Brain pericyte (primary cell): ENCODE results near the gene NUP188.

Experiments
- DNase-seq: peaks from one replicate; pipeline ENCODE4 v3.0.0-alpha.2; 2012; ENCODE audit warnings: low read depth, low spot score

NUP188 gene

DNA sequence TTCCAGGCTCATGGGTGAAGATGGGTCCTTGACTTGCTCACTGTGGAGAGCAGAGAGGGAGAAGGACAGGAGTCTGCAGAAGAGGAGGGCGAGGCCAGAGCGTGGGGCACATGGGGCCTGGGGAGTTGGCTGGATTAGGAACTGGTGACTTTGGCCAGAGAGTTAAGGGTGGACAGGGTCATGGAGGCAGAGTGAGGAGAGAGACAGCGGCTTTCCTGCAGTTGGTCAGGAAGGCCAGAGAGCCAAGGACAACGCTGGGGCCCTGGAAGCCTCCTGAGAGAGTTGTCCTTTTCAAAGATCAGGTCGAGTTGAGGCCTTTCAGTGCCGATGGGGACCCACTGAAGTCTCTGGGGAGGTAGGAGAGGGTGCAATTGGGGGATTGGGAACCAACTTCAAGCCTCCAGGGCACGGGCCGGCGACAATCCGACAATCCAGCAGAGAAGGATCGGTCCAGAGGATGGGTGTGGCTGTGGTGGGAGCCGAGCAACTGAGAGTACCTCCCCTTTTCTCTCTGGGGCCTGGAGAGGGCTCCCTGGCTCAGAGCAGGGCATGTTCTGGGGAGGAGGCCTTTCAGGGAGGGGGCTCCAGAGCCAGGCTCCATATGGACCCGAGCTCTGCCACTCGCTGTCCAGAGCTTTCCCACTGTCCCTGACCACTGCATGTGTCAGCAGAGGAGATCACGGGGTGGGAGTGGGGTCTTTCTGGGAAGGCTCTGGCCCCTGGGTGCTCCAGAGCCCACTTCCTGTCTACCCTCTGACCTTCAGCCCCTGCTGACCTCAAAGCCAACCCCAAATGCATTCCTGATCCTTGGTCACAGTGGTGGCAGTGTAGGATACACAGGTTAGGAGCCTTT lies 34.2 kb upstream of the NUP188 start:
- no peak for DNase-seq

DNA sequence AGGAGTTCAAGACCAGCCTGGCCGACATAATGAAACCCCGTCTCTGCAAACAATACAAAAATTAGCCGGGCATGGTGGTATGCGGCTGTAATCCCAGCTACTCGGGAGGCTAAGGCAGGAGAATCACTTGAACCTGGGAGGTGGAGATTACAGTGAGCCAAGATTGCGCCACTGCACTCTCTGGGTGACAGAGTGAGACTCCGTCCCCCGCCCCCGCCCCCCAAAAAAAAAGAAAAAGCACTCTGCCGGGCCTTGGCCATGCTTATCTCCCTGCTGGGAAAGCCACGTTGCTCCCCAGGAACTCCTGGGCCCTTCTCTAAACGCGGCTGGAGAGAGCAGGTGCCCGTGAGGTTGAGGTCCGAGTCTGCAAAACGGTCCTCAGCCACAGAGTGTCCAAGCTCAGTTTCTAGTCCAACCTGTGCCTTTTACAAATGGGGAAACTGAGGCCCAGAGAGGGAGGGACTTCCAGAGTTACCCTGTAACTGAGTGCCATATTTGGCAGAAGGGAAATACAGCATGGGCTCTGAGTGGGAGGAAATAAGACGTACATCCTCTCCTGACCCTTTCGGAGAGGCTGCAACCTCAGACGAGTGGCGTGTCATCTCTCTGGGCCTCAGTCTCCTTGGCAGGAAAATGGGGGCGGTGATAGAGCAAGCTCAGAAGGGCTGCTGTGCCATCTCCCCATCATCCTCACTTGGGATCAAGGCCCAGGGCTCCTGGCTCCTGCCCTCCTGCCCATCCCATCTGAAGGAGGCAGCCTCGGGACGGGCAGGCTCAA lies 33.3 kb upstream of the NUP188 start:
- DNase-seq: no peak

DNA sequence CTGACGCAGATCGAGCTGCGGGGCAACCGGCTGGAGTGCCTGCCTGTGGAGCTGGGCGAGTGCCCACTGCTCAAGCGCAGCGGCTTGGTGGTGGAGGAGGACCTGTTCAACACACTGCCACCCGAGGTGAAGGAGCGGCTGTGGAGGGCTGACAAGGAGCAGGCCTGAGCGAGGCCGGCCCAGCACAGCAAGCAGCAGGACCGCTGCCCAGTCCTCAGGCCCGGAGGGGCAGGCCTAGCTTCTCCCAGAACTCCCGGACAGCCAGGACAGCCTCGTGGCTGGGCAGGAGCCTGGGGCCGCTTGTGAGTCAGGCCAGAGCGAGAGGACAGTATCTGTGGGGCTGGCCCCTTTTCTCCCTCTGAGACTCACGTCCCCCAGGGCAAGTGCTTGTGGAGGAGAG lies 31.3 kb upstream of the NUP188 start:
- DNase-seq: no peak

DNA sequence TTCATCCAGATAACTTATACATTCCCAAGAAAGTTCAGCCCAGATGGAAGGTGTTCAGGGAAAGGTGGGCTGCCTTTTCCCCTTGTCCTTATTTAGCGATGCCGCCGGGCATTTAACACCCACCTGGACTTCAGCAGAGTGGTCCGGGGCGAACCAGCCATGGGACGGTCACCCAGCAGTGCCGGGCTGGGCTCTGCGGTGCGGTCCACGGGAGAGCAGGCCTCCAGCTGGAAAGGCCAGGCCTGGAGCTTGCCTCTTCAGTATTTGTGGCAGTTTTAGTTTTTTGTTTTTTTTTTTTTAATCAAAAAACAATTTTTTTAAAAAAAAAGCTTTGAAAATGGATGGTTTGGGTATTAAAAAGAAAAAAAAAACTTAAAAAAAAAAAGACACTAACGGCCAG lies 30.8 kb upstream of the NUP188 start:
- DNase-seq: no peak

DNA sequence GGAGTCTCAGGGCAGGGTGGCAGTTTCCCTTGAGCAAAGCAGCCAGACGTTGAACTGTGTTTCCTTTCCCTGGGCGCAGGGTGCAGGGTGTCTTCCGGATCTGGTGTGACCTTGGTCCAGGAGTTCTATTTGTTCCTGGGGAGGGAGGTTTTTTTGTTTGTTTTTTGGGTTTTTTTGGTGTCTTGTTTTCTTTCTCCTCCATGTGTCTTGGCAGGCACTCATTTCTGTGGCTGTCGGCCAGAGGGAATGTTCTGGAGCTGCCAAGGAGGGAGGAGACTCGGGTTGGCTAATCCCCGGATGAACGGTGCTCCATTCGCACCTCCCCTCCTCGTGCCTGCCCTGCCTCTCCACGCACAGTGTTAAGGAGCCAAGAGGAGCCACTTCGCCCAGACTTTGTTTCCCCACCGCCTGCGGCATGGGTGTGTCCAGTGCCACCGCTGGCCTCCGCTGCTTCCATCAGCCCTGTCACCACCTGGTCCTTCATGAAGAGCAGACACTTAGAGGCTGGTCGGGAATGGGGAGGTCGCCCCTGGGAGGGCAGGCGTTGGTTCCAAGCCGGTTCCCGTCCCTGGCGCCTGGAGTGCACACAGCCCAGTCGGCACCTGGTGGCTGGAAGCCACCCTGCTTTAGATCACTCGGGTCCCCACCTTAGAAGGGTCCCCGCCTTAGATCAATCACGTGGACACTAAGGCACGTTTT lies 30.2 kb upstream of the NUP188 start:
- DNase-seq: no peak

DNA sequence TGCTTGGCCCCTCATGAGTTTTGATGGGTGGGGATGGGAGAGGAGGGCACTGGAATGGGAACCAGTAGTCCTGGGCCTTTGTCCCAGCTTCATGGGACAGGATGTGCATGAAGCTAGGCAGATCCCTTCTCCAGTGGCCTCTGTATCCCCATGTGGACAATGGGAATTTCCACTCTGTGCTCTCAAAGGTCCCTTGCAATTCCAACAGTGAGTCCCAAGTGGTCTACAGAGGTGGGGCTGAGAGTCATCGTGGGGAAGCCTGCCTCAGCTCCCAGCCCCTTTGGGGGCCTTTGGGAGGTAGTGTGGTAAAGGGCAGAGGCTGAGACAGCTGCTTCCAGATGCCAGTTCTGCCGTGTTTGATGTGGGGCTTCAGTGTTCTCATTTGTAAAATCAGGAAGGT lies 28.6 kb upstream of the NUP188 start:
- no peak for DNase-seq

DNA sequence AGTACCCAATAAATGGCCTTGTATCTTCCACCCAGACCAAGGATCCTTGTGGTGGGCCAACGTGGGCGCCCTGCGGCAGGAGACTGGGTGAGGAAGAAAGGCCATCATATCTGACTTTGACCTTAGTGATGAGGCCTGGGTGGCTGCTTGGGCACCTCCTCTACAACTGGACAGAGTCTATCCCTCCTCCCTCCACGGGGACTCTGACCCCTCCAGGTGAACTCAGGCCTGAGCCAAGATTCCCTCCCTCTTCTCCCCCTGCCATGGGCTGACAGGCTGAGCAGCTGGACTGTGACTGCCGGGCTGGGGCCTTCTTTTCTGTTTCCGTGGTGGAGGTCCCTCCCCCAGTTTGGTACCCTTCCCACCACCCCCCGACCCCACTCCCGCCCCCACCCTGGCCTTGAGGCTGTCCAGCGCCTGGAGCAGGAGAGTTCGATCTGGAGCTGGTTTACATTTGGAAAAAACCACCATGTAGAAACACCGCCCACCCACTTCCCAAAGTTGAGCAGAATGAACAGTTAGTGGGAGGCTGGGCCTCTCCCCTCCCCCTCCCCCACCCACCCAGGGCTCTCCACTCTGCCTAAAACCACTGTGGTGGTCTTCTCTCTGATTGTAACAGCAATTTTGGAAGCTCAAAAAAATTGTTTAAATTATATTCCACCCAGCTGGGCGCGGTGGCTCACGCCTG lies 28.0 kb upstream of the NUP188 start:
- no peak for DNase-seq

DNA sequence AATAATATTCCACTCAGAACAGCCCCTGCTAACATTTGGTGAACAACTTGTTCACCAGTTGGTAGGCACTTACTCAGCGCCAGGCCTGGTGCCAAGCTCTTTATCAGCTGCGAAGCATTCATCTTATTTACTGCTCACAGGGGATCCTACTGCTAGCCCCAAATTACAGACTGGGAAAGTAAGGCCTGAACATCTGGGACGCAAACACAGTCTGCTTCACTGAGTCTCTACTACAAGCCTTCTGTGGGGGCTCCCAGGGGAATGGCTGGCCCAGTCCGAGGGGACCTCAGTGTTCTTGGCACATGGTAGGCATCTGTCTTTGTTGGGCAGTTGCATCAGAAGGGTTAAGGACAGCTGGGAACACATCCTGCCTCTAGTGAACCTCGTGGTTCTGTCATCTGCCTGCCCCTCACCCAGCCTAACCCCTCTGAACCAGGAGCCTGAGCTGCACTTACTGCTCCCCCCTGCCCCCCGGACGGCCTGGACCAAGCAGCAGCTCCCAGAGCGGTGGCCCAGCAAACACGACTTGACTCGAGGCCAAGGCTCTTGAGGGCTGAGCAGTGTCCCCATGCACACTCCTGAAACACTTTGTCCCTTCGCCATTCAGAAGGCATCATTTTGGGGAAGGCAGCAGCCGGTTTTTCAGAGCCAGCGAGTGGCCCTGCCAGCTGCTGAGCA lies 27.0 kb upstream of the NUP188 start, which contains the start of gene PHYHD1:
Gene PHYHD1, plus strand, starts transcription at position 602 of the 678 bp plus-strand sequence. CDS start 1,342 bp downstream, outside the sequence.
- no peak for DNase-seq

DNA sequence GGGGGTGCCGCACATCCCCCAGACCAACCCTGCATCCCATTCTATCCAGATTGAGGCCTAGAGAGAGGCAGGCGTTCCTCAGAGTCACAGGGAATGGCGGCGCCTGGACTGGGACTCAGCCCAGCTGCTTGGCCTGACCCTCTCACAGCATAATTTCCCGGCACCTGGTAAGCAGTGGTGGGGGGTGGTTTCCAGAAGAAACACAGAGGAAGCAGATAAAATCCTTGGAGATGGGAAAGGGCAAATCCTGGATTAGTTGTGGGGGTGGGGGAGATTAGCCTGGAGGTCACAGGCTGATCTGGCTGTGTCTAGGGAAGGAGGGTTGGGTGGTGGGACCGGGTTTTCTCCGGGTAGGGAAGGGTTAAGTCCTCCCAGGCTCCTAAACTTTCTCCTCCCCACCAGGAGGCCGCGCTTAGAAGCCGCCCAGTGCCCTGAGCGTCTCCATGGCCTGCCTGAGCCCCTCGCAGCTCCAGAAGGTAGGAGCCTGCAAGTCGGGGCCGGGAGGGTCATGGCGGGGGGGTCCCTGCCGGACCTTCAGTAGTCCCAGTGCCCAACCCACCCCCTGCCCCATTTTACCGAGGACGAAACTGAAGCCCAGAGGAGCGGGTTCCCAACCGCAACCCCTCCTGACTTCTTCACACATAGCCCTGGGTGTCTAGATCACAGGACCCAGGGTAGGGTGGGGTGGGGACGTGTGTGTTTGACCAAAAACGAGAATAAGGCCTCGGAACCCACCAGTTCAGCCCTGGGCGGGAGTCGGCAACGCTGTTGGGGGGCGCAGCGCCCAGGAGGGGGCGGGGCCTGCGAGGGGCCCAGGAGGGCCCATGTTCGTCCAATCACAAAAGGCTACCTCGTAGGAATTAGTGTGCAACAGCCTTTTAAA lies 25.4 kb upstream of the NUP188 start:
- DNase-seq: no peak

DNA sequence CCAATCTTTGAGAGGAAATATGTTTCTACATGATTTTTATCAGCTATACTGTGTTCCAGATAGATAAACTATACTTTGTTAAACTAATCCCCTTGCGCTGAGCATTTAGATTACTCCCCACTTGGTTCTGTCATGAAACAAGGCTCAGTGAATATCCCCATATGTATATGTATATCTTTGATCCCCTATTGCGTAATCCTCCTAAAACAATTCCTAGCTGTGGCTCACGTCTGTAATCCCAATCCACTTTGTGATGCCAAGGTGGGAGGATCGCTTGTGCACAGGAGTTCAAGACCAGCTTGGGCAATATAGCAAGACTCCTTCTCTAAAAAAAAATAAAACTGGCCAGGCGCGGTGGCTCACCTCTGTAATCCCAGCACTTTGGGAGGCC lies 24.0 kb upstream of the NUP188 start:
- DNase-seq: no peak

DNA sequence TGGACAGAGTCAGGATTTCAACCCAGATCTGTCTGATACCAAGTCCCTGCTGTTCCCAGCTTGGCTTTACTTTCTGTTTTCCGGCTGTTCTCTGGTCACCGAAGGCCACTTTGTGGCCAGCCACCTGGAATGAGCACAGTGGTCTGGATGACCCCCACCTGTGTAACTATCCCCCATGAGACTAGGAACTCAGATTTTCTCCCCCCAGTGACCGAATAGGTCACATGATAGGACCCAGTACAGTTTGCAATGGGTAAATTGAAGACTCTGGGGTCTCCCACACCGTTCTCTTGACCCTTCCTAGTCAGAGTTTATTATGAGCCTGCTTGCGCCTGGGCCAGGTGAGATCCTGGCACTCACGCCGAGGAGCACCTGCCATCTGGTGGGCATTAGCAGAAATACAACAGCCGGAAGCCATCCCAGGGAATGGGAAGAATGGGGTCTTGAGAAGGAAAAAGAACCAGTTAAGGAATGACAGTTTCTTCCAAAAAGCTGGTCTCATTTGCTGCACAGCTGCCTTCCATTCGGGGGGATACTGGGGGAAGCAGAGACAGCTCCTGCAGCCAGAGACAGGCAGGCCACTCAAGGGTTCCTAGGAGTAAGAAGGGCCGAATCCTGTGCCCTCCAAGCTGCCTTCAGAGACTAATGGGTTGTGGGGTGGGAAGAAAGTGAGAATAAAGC lies 19.6 kb upstream of the NUP188 start:
- no peak for DNase-seq

DNA sequence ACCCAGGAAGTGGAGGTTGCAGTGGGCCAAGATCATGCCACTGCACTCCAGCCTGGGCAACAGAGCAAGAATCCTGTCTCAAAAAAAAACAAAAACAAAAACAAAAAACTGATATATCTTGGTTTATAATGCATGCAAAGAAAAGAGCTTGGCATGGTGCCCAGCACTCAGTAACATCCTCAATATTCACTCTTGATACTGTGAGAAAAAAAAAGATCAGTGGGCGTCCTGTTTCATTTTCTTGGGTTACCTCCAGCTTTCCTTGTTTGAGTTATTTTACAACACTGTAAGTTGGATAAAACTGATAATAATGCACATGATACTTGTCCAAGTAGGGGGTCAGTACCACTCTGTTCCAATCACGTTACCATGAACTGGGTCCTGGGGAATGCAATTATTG lies 18.9 kb upstream of the NUP188 start:
- DNase-seq: no peak

DNA sequence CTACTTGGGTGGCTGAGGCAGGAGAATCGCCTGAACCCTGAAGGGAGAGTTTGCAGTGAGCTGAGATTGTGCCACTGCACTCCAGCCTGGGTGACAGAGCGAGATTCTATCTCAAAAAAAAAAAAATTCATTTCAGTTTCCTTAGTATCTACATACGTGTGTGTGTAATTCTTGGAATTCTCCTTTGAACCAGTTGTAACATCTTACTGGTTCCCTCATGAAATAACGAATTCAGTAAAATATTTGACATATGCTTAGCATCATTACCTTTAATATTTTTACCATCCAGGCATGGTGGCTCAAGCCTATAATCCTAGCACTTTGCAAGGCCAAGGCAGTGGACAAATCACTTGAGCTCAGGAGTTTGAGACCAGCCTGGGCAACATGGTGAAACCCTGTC lies 17.9 kb upstream of the NUP188 start:
- no peak for DNase-seq

DNA sequence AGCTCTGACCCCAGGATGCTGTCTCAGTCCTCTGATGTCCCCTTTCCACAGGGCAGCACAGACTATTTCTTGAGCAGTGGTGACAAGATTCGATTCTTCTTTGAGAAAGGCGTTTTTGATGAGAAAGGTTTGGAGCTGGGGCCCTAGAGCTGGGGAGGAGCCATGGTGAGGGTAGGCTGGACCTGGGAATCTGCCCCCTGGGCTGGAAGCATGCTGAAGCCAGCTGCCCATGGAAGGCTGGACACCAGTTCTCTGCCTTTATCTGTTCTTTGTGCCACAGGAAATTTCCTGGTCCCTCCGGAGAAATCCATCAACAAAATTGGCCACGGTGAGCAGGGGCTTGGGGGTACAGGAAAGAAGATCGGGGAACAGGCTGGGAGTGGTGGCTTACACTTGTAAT lies 13.8 kb upstream of the NUP188 start:
- no peak for DNase-seq

DNA sequence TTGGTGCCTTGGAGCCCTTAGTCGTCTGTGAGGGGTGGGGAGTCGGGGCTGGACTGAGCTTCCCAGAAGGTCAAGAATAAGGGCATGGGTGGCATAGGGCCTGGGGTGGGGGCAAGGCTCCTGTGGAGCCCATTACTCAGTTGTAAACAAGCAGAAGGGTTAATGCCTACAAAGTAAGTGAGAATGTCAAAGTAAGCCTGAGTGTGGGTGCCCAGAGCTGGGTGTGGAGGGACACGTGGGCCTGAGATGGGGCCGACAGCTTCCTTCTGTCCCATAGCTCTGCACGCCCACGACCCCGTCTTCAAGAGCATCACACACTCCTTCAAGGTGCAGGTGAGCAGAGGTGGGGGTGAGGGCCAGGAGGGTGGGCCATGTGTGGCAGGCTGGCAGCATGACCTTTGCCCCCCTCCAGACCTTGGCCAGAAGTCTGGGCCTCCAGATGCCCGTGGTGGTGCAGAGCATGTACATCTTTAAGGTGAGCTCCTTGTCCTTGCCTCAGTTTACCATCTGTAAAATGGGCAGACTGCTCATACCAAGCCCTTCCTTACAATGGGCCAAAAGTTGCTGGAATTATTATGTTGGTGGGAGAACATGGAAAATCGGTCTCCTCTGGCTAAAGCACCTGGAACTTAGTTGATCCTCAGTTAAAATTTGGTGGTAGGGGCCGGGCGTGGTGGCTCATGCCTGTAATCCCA lies 11.2 kb upstream of the NUP188 start:
- no peak for DNase-seq

DNA sequence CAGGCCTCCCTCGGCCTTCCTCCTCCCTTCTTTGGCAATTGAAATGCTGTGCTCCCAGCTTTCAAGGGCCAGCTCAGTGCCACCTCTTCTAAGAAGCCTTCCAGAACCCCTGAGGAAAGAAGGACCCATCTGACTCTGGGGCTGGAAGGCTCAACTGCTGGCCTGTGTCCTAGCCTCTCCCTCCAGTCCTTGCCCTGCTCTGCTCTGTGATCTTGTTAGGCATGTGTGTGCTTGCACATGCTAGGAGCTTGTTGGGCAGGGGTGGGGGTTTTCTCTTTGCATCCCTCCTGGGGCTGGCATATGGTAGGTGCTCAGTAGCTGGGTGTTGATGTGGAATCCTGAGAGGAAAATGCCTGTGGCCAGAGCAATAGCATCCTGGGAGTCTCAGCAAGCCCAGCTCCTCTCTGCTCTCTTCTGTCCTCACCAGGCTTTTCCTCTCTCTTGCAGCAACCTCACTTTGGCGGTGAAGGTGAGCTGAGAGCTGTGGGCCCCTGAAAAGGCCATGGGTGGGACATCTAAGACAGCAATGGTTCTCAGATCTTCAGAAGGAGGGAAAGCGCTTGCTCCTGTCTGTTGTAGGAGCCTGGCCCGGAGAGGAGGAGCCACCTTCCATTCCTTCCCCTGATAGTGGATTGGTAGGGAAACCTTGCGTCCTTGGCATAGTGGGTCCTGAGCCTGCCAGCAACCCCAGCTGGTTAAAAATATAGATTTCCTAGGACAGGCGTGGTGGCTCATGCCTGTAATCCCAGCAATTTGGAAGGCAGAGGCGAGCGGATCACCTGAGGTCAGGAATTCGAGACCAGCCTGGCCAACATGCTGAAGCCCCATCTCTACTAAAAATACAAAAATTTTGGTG lies 10.0 kb upstream of the NUP188 start:
- no peak for DNase-seq

DNA sequence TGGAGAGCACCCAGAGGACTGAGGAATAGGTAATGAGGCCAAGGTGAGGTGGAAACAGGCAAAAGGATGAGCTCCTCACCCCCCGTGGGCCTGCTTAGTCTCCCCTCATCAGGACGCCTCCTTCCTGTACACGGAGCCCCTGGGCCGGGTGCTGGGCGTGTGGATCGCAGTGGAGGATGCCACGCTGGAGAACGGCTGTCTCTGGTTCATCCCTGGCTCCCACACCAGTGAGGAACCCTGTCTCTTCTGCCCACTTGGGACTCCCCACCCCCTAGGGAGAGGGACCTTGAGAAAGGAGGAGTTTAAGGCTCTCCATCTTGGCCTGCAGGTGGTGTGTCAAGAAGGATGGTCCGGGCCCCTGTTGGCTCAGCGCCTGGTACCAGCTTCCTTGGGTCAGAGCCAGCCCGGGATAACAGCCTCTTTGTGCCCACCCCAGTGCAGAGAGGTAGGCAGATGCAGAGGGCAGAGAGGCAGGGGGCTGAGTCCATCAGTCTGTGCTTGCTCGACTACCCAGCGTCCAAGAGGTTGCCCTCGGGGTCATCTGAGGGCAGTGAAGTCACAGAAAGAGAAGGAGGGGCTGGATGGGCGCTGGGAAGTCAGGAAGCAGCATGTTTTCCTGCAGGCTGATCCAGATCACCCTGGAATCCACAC lies 7.1 kb upstream of the NUP188 start:
- no peak for DNase-seq
